Spleen (tissue), 7 donors: Measurements from ENCODE around the gene TP63.

Experiments used
- POLR2A ChIP-seq, 3 donors: fragments of 450-650 bp; IDR thresholded peaks; one replicate each; pipeline ENCODE4 v1.5.1; 2017; ENCODE audit warnings: antibody characterized with exemption in 3 of 3, mild to moderate bottlenecking in 1 of 3
- POLR2AphosphoS5 ChIP-seq, 3 donors: sonication (generic); formaldehyde crosslinking; IDR thresholded peaks; one replicate each; pipeline ENCODE4 v1.5.1; 2017; ENCODE audit warnings: antibody characterized with exemption in 3 of 3
- TF ChIP-seq, protein P1 (sequence below), 11 experiments: fragments of 200-600 bp in 7 of 11; fragments of 450-650 bp in 4 of 11; sonication (generic) in 4 of 11; IDR thresholded peaks in 8 of 11; conservative IDR thresholded peaks in 3 of 11; 1 replicate in 7 of 11; 2 replicates in 4 of 11; pipeline versions ENCODE4 v1.4.0 to v1.8.0; 2016 to 2021; ENCODE audit warnings: antibody characterized with exemption in 11 of 11, inconsistent platforms in 4 of 11, mild to moderate bottlenecking in 1 of 11
- donor health status: DM: no; HTN: no; CAD: no; lungs with moderate emphysema.
- donor health status: DM: no; HTN: no; CAD: no.
- donor health status: DM: no; HTN: no; CAD: no.

DNA sequence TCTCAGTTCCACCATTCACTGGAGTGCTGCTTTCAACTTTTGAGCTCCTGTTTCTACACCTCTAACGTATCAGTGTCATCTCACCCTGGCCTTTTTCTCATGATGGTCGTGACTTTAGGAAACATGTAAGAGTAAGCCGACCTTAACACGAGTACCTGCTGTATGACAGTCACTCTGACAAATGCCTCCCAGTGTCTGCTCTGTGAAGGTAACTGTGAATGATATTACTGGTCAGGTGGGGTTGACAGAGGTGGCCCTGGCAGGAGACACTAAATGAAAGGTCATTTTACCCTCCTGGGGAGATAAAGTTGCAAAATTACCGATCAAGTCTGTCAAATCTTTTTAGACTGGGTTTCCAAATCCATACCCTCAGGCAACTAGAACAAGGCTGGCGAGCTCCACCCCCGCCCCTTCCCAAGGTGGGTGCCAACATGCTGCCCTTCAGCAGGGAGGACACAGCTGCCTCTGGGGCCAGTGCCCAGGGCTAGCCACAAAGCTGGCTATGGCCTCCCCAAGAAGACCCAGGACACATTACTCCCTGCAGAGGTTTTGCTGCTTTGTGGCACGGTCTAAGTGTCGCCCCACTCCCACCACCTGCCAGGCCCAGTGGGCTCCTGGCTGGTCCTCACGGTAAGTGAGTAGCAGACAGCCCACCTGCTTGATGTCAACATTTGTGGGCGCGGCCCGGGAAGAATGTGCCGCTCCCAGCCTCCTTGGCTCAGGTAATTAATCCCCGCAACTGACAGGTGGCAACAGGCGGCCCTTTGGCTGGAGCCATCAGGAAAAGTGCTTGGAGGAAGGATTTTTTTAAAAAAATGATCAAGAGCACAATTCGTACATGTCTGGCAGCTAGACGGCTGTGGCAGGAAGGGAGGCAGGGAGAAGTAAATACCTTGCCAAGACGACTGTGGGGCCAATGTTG is 211.8 kb downstream of the TP63 start:
- TF ChIP-seq POLR2A (IDR thresholded peaks at IDR 0.05) (no peak), POLR2AphosphoS5 (IDR thresholded peaks at IDR 0.05) (no peak)
- TF ChIP-seq, protein P1, sequence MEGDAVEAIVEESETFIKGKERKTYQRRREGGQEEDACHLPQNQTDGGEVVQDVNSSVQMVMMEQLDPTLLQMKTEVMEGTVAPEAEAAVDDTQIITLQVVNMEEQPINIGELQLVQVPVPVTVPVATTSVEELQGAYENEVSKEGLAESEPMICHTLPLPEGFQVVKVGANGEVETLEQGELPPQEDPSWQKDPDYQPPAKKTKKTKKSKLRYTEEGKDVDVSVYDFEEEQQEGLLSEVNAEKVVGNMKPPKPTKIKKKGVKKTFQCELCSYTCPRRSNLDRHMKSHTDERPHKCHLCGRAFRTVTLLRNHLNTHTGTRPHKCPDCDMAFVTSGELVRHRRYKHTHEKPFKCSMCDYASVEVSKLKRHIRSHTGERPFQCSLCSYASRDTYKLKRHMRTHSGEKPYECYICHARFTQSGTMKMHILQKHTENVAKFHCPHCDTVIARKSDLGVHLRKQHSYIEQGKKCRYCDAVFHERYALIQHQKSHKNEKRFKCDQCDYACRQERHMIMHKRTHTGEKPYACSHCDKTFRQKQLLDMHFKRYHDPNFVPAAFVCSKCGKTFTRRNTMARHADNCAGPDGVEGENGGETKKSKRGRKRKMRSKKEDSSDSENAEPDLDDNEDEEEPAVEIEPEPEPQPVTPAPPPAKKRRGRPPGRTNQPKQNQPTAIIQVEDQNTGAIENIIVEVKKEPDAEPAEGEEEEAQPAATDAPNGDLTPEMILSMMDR (IDR thresholded peaks at IDR 0.05 in 8 of 11, conservative IDR thresholded peaks at IDR 0.05 in 3 of 11), result no peak
